ENCODE results near the gene MPZL2. TPM values are rescaled to one million over a fixed set of nuclear protein-coding genes. Genes with fewer than 3 reads are reported as not detected.

Gene MPZL2
- total and polyA plus RNA-seq, 2 of the 8 experiments (the other 6 are each of a cell fraction or from before 2014, with no cell fraction given) = 2.4 to 3.2 TPM

DNA sequence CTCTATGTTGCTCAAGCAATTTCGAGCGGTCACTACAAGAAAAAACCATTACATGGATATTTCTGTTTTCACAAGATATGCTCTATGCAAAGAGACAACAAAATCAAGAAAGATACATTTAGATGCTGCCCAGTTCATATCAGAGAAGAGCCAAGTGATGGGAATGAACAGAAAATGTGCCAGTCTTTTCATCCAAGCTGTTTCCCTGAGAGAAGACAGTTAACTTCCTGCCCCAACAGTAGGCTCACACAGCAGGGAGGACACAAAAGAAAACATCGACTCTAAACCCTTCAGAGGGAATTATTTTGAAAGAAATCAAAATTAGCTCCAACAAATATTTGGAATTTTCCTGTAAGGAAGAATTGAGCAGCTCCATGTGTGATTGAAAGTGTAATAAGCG lies 50.9 kb downstream of the MPZL2 start:
- Histone ChIP-seq H3K4ac (replicated peaks; ENCODE audit: insufficient read length, low read depth, low read length) (no peak overlapping the region), H2BK120ac (replicated peaks; ENCODE audit: low read depth, low read length) (no peak overlapping the region), H2BK12ac (ENCODE audit: low read depth, low read length) (0 out of 2 replicates have a peak overlapping the region, but pooled peaks have one; percentile 21), H3K4me1 (replicated peaks in 1 of 4; ENCODE audit: control insufficient read depth in 3 of 4, insufficient read depth in 4 of 4, low read length in 3 of 4) (peaks cover 6 to 21% (median 20%) of the 10 kb centered on the region in 4 experiments; a peak in 6 of 7 replicates), H4K8ac (ENCODE audit: extremely low read depth, insufficient read depth, low read length) (no peak overlapping the region), H3K14ac (ENCODE audit: insufficient read length) (no peak overlapping the region), H2BK15ac (ENCODE audit: low read length) (no peak overlapping the region), H4K20me1 (replicated peaks in 1 of 2; ENCODE audit: control insufficient read depth in 1 of 2, insufficient read depth in 2 of 2, low read length in 2 of 2) (no peaks in the 10 kb centered on the region), H2BK5ac (ENCODE audit: low read depth, low read length) (no peak overlapping the region), H3K4me2 (ENCODE audit: insufficient read depth in 1 of 2, low read depth in 2 of 2, low read length in 2 of 2) (no peak overlapping the region; a peak in 1 of 4 replicates), H2BK20ac (ENCODE audit: low read length) (no peak overlapping the region), H2AFZ (ENCODE audit: low read length) (no peak overlapping the region), H3K27me3 (replicated peaks in 1 of 4; ENCODE audit: control insufficient read depth in 3 of 4, extremely low read depth in 1 of 4, insufficient read depth in 3 of 4, low read length in 3 of 4) (no peaks in the 10 kb centered on the region), H3K4me3 (ENCODE audit: extremely low read depth in 1 of 4, insufficient read depth in 2 of 4, low read depth in 3 of 4, low read length in 4 of 4) (no peak overlapping the region), H3K23ac (ENCODE audit: insufficient read length) (no peak overlapping the region), H3K36me3 (ENCODE audit: control insufficient read depth in 2 of 4, insufficient read depth in 4 of 4, low read length in 3 of 4) (no peaks in the 10 kb centered on the region), H3K27ac (ENCODE audit: low read depth, low read length) (no peak overlapping the region), H4K5ac (ENCODE audit: insufficient read length, low read depth, low read length) (no peak overlapping the region), H3K9ac (replicated peaks in 1 of 4; ENCODE audit: extremely low read depth in 1 of 4, low read depth in 3 of 4, low read length in 3 of 4) (no peak overlapping the region), H3K23me2 (ENCODE audit: low read depth, low read length) (no peaks in the 10 kb centered on the region), H3K9me3 (ENCODE audit: insufficient read depth in 2 of 2, low read depth in 1 of 2, low read length in 1 of 2) (no peaks in the 10 kb centered on the region), H4K91ac (replicated peaks; ENCODE audit: insufficient read length, low read length) (no peak overlapping the region), H2AK5ac (ENCODE audit: low read depth, low read length) (no peak overlapping the region), H3K18ac (ENCODE audit: extremely low read depth, low read length) (no peak overlapping the region; the same call in 1 of the 2 replicates), H3K56ac (replicated peaks; ENCODE audit: insufficient read length, low read depth, low read length) (no peak overlapping the region), H3K79me1 (ENCODE audit: low read depth, low read length) (no peaks in the 10 kb centered on the region), H3K79me2 (ENCODE audit: control insufficient read depth in 1 of 2, insufficient read depth in 2 of 2, low read length in 2 of 2) (no peaks in the 10 kb centered on the region)
- 84% methylated on average over 4 of the region's 4 CpGs; no CpG with 5 or more reads in 1 of the 2 experiments for WGBS, 2 experiments (ENCODE audit: extremely low coverage in 1 of 2, insufficient coverage in 1 of 2, insufficient read length in 1 of 2, insufficient replicate concordance in 2 of 2, low coverage in 1 of 2, low lambda C conversion rate in 2 of 2, missing lambda C conversion rate in 1 of 2)
- ChIA-PET CTCF (ENCODE audit: partially characterized antibody) (interaction anchor here (0.9 to 5.9 kb wide), 6 partner anchors 8 to 42 kb away, joined by 3 to 38 read pairs (median 4); partner anchors contain the start of gene JAML), POLR2A (ENCODE audit: partially characterized antibody) (interaction anchor here (1.6 kb wide), 1 partner anchor 8 kb away, joined by 3 read pairs; no protein-coding TSS in a partner anchor)
- no peak for DNase-seq (ENCODE audit: low read depth in 1 of 2, low spot score in 2 of 2)
- FAIRE-seq = no peak
- TF ChIP-seq CBX8 (IDR thresholded peaks at IDR 0.05; ENCODE audit: borderline replicate concordance, low read depth, low read length) (no peak), PHF8 (conservative IDR thresholded peaks at IDR 0.05; ENCODE audit: low read depth, low read length) (no peak), KDM4A (IDR thresholded peaks at IDR 0.05; ENCODE audit: low read depth, low read length, severe bottlenecking) (no peak), RAD21 (IDR thresholded peaks at IDR 0.05 in 1 of 2, conservative IDR thresholded peaks at IDR 0.05 in 1 of 2; ENCODE audit: low read depth in 2 of 2, low read length in 2 of 2) (no peak), HDAC2 (IDR thresholded peaks at IDR 0.05; ENCODE audit: borderline replicate concordance in 1 of 2, low read depth in 2 of 2, low read length in 2 of 2) (no peak), NRF1 (IDR thresholded peaks at IDR 0.05; ENCODE audit: low read depth, low read length) (no peak), KDM5A (IDR thresholded peaks at IDR 0.05; ENCODE audit: low read length) (no peak), TCF12 (IDR thresholded peaks at IDR 0.05; ENCODE audit: low read depth, low read length) (no peak), SIX5 (IDR thresholded peaks at IDR 0.05; ENCODE audit: low read depth, low read length) (no peak), BRCA1 (IDR thresholded peaks at IDR 0.05; ENCODE audit: low read depth, low read length) (no peak), ASH2L (IDR thresholded peaks at IDR 0.05; ENCODE audit: low read length) (no peak)
- TF ChIP-seq, protein P1, sequence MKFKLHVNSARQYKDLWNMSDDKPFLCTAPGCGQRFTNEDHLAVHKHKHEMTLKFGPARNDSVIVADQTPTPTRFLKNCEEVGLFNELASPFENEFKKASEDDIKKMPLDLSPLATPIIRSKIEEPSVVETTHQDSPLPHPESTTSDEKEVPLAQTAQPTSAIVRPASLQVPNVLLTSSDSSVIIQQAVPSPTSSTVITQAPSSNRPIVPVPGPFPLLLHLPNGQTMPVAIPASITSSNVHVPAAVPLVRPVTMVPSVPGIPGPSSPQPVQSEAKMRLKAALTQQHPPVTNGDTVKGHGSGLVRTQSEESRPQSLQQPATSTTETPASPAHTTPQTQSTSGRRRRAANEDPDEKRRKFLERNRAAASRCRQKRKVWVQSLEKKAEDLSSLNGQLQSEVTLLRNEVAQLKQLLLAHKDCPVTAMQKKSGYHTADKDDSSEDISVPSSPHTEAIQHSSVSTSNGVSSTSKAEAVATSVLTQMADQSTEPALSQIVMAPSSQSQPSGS (IDR thresholded peaks at IDR 0.05; ENCODE audit: low read length) = no peak

Measured in H1 (cell line).